ENCODE results near the gene ANO4. TPM values are rescaled to one million over a fixed set of nuclear protein-coding genes. Genes with fewer than 3 reads are reported as not detected.

Gene ANO4
- total RNA-seq, 1 donor from 2014 or later, result 5.7 TPM

- TF ChIP-seq CTCF (IDR thresholded peaks at IDR 0.05; ENCODE audit: unreplicated experiment), result no peak
- peaks cover 8% of the 10 kb centered on the region for H3K36me3 Mint-ChIP-seq
- H3K4me3 Mint-ChIP-seq, result no peak overlapping the region
- H3K27ac Mint-ChIP-seq, result no peak overlapping the region
- peaks cover 2% of the 10 kb centered on the region for H3K4me1 Mint-ChIP-seq
- H3K9me3 Mint-ChIP-seq, result peaks cover 17% of the 10 kb centered on the region
- no peaks in the 10 kb centered on the region for H3K27me3 Mint-ChIP-seq (ENCODE audit: low read depth)
- no peak for DNase-seq (ENCODE audit: low spot score in 2 of 2, unreplicated experiment in 2 of 2)
Observed at GRCh38 chr12:101004898-101005297, 210.3 kb downstream of the ANO4 start.

- TF ChIP-seq CTCF (IDR thresholded peaks at IDR 0.05; ENCODE audit: unreplicated experiment), result no peak
- Mint-ChIP-seq H3K9me3 (peaks cover 24% of the 10 kb centered on the region), H3K27ac (no peak overlapping the region), H3K4me3 (no peak overlapping the region), H3K4me1 (no peaks in the 10 kb centered on the region), H3K27me3 (ENCODE audit: low read depth) (no peaks in the 10 kb centered on the region), H3K36me3 (peaks cover 10% of the 10 kb centered on the region)
- DNase-seq (ENCODE audit: low spot score in 2 of 2, unreplicated experiment in 2 of 2), result no peak
Observed at GRCh38 chr12:101009274-101009673, 214.7 kb downstream of the ANO4 start.

- Mint-ChIP-seq H3K36me3 (peaks cover 10% of the 10 kb centered on the region), H3K27me3 (ENCODE audit: low read depth) (no peaks in the 10 kb centered on the region), H3K9me3 (peaks cover 24% of the 10 kb centered on the region), H3K27ac (no peak overlapping the region), H3K4me3 (no peak overlapping the region), H3K4me1 (no peaks in the 10 kb centered on the region)
- TF ChIP-seq CTCF (IDR thresholded peaks at IDR 0.05; ENCODE audit: unreplicated experiment), result no peak
- no peak for DNase-seq (ENCODE audit: low spot score in 2 of 2, unreplicated experiment in 2 of 2)
Observed at GRCh38 chr12:101010896-101011295, 216.3 kb downstream of the ANO4 start.

- Mint-ChIP-seq H3K4me1 (peaks cover 10% of the 10 kb centered on the region), H3K4me3 (no peak overlapping the region), H3K27ac (no peak overlapping the region), H3K9me3 (peaks cover 16% of the 10 kb centered on the region), H3K27me3 (ENCODE audit: low read depth) (no peaks in the 10 kb centered on the region), H3K36me3 (peaks cover 7% of the 10 kb centered on the region)
- no peak for DNase-seq (ENCODE audit: low spot score in 2 of 2, unreplicated experiment in 2 of 2)
- TF ChIP-seq CTCF (IDR thresholded peaks at IDR 0.05; ENCODE audit: unreplicated experiment), result no peak
Observed at GRCh38 chr12:101013993-101014392, 219.4 kb downstream of the ANO4 start.

- TF ChIP-seq CTCF (IDR thresholded peaks at IDR 0.05; ENCODE audit: unreplicated experiment), result no peak
- H3K27ac Mint-ChIP-seq, result no peak overlapping the region
- H3K4me3 Mint-ChIP-seq, result no peak overlapping the region
- peaks cover 10% of the 10 kb centered on the region for H3K4me1 Mint-ChIP-seq
- H3K36me3 Mint-ChIP-seq, result peaks cover under 1% of the 10 kb centered on the region
- no peaks in the 10 kb centered on the region for H3K27me3 Mint-ChIP-seq (ENCODE audit: low read depth)
- no peak for DNase-seq (ENCODE audit: low spot score in 2 of 2, unreplicated experiment in 2 of 2)
- peaks cover 5% of the 10 kb centered on the region for H3K9me3 Mint-ChIP-seq
Observed at GRCh38 chr12:101015044-101015443, 220.5 kb downstream of the ANO4 start.

- H3K9me3 Mint-ChIP-seq, result peaks cover 8% of the 10 kb centered on the region
- no peak for TF ChIP-seq CTCF (IDR thresholded peaks at IDR 0.05; ENCODE audit: unreplicated experiment)
- H3K27me3 Mint-ChIP-seq (ENCODE audit: low read depth), result no peaks in the 10 kb centered on the region
- peak overlapping the region; percentile 90 for H3K27ac Mint-ChIP-seq
- peaks cover 12% of the 10 kb centered on the region for H3K4me1 Mint-ChIP-seq
- no peak overlapping the region for H3K4me3 Mint-ChIP-seq
- peaks cover 4% of the 10 kb centered on the region for H3K36me3 Mint-ChIP-seq
- DNase-seq (ENCODE audit: low spot score in 2 of 2, unreplicated experiment in 2 of 2), result no peak
Observed at GRCh38 chr12:101018540-101018939, 224.0 kb downstream of the ANO4 start.

Data from mesothelial cell of epicardium (in vitro differentiated cells).